Stimulated activated CD4-positive, alpha-beta T cell treated with anti-CD3 and anti-CD28 coated beads, Interleukin-12 subunit alpha, Interleukin-12 subunit beta, amount 100 ng/mL, for 4 hours (primary cell): ENCODE results near the gene SMOC1.
"Not testable (repeated sequence)": the region's sequence is repeated elsewhere in the genome, so short reads cannot be mapped to it uniquely, and the experiment has no call there.

ENCODE experiments used
- DNase-seq: peaks from one replicate; pipeline ENCODE4 v3.0.0-alpha.2; 2020

Gene SMOC1

DNA sequence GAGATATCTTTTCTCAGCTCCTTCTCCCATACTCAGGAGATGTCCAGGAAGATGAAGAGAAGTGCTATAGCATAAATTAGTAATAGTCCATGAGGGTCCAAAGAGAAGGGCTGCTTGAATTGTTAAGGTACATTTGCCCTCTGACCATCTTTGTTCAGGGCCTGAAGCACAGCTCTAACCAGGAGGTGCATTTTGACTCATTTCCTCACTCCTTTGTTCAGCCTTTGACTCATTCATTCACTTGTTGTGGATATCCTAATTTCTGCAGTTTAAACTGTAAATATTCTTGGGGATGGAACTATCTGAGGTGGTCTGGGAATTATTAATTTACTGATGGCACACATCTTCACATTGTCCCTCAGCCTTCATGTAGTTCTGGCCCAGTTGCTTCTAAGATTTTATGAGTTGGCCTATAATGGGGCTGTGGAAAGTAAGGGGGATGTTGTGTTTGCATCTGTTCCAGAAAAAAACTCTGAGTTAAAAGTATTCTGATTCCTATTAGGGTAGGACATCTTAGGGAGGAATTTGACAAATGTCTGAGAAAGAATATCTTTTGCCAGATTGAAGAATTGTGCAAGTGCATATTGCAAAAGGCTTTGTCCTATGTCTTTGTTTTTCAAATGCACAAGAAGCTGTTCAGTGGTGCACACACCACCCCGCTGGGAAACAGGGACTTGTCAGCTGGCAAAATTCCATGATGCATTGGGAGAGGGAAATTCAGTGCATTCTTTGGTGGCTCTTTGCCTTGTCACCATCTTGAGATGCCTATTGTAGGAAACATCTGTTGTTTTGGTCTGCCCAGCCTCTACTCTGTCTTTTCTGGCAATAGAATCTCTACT is 22.1 kb downstream of the SMOC1 start:
- no peak for DNase-seq

DNA sequence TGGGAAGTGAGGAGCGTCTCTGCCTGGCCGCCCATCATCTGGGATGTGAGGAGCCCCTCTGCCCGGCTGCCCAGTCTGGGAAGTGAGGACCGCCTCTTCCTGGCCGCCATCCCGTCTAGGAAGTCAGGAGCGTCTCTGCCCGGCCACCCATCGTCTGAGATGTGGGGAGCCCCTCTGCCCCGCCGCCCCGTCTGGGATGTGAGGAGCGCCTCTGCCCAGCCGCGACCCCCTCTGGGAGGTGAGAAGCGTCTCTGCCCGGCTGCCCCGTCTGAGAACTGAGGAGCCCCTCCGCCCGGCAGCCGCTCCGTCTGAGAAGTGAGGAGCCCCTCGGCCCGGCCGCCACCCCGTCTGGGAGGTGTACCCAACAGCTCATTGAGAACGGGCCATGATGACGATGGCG is 23.8 kb downstream of the SMOC1 start:
- DNase-seq = not testable (repeated sequence)

DNA sequence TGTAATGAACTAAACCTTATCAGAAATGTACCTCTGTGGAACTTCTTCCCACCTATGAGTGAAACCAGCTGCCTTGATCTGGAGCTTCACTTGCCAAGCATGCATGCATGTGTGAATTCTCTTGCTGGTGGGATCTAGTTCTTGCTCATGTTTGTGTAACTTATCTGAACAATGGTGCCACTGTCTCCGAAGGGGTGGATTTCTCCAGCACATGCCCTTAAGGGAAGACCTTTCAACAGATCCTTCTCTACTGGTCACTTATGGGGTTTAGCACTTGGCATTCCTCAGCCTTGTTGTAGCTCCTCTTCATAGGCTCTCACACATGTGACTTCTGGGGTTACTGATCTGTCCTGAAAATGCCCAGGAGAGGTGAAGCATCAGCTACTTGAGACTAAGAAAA is 25.0 kb downstream of the SMOC1 start:
- no peak for DNase-seq

DNA sequence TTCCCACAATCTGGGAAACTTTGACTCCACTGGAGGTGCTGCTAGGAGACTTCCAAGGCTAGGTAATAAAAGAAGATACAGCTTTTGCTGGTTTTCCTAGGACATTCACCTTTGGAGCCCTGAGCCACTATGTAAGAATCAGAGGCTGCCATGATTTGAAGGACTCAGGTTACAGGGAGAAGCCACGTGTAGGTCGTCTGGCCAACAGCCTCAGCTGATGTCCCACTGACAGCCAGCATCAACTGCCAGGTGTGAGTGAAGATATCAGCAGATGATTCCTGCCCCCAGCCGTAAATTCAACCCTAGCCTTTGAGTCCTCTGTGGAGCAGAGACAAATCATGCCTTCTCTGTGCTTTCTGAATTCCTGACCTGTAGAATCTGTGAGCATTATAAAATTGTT is 27.0 kb downstream of the SMOC1 start:
- DNase-seq = no peak

DNA sequence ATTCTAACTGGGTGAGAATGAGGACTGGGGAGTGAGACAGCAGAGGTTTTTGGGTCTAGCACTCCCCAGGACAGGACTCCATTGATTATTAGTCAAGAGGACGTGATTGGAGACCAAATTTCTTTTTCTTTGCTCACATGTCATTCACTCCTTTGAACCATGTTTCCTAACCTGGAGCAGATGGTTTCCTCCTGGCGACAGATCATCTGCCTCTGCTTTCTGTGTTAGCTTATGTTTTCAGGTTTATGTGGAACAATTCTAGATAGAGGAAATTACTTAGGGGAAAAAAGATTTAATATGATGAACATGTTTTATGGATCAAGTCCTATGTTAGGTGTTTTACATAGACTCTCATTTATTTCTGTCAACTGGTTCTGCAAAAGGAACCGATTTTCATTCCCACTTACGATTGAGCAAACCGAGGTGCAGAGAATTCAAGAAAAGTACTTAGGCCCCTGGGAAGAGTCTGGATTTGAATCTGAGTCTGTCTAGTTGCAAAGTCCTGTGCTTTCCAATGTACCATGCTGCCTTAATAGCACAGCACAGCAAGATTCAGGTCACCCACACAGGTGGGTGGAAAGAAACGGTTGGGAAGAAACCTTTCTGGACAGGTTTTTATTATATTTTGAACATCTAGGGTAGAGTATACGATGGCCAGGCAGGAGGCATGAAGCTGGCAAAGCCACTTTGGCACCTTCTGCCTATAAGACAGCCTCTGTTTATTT is 30.8 kb downstream of the SMOC1 start:
- DNase-seq = no peak

DNA sequence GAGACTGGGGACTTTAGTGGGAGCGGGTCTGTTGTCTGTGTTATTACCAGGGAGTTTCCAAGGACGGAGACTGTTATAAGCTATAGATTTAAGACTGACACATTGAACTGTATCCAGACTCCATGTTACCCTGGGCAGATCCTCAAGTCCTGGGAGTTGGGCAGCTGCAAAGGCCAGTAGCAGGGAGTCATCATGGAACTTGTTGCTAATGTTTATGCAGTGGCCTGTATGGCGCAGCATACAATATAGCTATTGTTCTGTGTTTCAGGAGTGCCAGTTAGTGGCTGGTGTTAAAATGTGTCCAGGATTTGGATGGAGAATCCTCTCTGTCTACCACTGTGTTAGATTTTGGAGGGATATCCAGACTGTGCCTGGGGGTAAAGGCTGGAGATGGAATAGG is 31.7 kb downstream of the SMOC1 start:
- no peak for DNase-seq

DNA sequence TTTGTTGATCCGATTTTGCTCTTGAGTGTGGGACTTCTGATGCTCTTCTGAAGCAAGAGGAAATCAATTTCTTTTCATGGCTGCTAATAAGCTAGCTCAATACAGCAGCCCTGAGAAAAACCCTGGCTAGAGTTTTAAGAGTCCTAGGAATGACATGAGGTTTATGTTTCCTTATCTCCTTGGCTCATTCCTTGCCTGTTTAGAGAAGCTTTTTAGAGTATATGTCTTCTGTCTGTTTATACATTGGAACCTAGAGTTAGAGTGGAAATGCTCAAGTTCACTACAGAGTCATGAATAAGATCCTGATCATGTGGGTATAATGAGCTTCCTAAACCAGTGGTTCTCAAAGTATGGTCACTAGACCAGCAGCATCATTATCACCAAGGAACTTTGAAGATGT is 34.5 kb downstream of the SMOC1 start:
- no peak for DNase-seq

DNA sequence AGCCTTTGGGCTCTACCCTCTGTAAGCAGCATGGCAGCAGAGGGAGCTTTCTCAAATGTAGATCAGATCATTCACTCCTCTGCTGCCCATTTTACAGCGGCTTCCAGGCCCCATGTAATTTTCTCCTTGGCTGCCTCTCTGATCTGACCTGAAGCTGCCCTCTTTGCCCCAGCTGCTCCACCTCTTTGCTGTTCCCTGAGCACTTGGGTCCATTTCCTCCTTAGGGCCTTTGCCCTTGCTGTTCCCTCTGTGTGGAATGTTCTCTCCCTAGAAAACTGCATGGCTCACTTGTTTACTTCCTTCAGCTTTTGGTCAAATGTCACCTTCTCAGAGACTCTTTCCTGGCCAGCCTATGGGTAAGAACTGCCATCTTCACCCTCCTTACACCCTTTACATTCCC is 37.2 kb downstream of the SMOC1 start:
- no peak for DNase-seq

DNA sequence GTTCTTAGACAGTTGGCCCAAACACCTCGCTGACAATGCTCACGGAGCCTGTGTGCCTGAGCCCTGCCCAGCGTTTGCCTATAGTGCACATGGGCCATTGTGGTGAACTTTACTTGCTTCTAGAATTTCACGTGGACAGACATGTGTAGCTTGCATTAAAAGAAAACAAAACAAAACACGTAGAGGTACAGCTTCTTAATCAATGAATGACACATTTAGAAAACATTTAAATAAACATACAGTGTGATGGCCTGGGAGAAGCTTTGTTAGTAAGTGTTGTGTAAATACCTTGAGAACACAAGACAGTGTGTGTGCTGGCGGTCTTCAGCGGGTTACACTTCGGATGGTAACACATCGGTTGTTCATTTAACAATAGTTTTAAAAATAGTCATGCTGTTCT is 38.1 kb downstream of the SMOC1 start:
- no peak for DNase-seq

DNA sequence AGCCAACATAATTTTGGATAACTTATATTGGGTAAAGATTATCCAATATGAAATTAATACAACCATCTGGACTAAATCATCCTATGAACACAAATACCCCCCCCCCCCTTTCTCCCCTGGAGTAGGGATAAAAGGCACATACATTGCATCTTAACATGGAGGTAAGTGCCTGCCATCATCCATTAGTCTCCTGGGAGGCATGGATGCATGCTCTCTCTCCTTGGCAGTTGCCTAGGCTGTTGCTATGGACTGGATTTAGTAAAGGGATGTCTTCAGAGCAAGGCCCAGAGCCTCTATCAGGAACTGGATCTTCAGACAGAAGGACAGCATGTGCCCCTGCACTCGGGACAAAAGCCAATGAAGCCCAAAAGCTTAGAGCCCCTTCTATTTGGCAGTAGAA is 40.6 kb downstream of the SMOC1 start:
- no peak for DNase-seq

DNA sequence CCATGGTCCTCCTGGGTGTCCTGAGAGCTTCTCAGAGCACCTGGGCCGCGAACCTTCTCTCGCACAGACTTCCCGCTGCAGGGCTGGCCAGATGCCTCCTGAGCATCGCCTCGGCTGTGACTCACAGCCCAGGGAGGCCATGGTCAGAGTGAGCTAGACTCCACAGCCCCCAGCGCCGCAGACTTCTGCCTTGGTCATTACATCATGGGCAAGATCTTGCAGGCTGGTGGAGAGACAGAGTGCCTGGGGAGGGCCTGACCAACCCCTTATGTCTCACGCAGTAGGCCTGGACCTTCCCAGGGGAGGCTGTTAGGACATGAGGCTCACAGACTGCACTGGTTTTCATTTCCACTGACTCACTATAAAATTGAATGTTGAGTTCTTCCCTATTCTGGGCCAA is 41.8 kb downstream of the SMOC1 start:
- DNase-seq = no peak

DNA sequence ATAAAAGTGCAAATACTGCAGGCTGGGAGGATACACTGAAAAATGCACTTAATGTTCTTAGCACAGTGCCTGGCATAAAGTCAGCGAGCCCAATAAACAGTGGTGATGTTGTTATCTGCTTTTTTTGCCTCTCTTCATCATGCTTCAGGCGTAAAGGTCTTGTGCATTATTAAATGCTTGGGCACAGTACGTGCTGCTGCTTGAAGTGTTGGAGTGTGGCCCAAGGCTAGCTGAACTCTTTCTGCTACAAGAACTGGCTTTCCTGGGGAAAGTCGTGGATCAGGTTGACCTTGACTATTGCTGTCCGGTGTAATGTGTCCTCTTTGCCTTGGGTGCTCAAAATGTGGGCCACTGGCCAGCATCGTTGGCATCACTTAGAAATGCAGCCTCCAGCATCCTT is 43.0 kb downstream of the SMOC1 start:
- no peak for DNase-seq

DNA sequence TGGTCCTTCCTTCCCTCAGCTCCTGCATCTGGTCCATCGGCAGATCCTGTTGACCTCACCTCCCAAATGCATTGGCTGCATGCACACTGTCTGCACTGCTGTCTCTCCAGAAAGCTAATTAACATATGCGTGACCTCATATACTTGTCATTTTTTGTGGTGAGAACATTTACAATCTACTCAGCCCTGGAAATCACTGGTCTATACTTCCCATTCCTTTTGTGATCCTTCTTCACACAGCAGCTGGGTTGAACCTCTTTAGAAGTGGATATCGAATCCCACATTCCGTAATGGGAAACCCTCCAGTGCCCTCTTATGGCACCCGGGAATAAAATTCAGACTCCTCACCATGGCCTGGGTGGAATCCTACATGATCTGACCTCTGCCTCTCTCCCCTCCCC is 45.0 kb downstream of the SMOC1 start:
- DNase-seq = no peak

DNA sequence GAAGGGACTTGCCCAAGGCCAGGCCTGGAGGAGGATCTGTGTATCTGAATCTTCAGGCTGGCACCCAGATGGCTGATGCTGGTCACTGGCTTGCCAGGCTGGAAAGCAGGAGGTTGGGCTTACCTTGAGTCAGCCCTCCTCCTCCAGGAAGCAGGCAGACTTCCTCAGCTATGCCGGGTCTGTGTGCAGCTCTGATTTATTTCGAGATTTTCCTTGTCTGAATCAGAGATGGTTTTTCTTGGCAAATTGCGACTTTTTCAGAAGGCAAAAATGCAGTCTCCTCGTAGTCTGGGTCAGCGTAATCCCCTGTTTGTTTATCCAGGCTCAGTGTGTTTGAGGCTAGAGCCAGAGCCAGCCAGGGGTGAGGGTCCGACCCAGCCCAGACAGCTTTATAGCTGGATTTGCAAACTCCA is 48.9 kb downstream of the SMOC1 start:
- DNase-seq = no peak

DNA sequence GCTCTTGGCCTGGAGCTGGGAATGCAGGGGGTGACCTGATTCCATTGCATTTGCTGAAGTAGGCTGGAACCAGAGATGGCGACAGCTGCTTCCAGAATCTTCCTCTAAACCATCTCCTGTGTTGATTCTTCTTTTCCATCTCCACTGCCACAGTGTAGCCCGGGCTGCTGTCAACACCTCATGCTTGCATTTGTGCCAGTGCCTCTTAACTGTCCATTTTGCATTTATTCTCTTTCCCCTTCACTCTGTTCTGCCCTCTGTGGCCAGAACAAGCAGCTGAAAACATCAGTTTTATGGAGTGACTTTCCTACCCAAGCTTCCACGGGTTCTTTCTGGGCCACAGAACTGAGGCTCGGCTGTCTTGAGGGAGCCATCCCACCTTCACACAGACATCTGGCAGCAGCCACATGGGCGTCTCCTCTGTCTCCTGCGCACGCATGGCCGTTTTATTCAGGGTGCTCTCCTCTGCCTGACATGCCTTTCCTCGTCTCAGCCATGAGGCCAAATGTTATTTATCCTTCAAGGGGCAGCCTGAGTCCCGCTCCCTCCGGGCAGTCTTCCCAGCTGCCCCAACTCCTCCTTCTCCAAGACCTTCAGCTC is 51.7 kb downstream of the SMOC1 start:
- no peak for DNase-seq

DNA sequence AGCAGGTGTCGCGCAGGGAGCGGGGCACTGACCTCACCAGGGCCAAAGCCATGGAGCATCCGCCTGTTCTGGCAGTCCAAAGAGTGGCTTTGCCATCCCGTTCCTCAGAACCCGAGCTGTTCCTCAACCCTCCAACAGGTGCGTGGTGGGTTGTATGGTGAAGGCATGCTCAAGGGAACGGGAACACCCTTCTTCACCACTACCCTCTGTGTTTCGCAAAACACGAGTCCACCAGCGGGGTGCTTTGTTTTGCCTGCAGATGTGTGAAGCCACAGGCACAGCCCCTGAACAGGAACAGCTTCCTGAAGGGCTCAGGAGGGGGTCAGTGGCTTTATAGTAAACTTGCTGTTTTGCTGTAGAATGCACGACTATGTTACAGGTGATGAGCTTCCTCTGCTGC is 52.7 kb downstream of the SMOC1 start:
- no peak for DNase-seq

DNA sequence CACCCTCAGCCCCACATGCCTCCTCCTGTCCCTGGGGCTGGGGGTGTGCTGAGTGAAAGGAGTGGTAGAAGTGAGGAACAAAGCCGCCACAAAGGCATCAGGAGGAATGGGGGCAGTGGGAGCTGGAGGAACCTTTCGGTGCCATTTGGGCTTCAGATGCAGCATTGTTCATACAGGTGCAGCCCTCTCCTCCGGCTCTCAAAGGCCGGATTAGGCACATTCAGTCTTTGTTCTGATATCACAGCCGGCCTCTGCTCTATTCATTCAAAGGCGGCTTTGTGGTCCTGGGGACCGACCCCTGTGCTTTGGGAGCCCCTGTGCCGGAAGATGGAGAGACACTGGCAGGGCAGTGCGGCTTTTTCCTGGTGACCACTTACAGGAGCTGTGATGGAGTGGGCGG is 53.2 kb downstream of the SMOC1 start:
- DNase-seq = no peak

DNA sequence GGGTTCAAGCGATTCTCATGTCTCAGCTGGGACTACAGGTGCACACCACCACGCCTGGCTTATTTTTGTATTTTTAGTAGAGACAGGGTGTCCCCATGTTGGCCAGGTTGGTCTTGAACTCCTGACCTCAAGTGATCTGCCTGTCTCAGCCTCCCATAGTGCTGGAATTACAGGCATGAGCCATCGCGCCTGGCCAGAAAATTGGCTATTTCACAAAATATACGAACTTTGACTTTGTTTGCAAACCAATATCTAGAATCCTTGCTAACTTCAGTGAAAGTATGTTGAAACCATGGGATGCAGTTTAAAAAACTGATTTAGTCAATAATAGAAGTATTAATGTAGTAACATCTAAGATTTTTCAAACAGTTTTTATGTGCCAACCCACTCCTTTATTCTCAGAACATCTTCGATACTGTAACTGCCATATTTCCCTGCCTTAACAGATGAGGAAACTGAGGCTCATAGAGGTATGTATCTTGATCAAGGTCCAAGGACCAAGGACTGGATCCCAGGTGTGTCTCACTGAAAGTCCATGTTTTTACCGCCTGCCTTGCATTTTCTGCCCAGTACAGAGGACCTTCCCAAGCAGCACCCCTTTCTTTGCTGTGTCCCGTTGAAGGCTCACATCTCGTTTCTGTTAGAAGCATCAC is 54.5 kb downstream of the SMOC1 start:
- no peak for DNase-seq

DNA sequence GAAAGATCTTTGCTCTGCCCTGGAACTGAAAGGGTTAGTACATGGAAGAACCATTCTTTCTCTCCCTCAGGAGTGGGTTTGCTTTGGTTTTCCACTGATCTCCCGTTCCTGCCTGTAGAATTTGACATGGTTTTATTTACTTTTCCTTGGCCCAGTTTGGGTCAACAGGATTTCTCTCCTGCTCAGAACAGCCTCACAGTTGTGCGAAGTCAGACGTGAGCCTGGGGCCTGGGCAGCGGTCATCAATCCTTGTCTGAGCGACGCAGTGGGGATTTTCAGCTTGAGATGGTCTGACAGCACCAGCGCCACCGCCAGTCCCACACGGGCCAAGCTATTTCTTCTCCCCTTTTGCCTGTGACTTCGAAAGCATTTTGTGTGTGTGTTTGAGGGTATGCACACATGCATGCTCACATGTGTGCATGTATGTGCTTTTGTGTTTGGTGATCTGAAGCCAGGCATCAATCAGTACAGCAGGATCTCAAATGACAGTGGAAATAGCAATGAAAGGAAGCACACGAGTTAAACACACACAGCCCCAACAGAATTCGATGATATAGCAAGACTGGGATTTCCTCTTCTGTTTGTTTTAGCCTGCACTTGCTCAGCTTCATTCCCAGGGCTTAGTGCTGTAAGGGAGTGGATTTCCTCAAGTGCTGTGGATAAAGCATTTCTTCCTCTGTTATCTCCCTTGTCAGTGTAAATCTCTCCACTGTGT is 58.3 kb downstream of the SMOC1 start:
- DNase-seq = no peak

DNA sequence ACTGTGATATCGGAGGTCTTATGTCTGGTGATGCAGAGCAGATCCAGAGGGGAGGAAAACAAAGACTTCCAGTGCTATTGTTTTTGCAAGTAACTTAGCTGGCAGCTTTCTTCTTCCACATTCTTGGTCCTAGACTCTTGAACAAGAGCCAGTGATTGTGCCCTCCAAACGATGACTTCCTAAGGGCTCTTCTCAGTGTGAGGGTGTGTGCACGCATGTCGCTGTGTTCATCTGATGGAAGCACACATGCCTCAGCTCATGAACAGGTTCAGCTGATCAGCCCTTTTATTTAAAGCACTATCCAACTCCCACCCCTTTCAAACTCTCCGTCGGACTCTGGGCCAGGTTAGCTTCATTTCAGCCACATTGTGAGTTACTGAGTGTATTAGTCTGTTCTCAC is 59.5 kb downstream of the SMOC1 start:
- DNase-seq = no peak

DNA sequence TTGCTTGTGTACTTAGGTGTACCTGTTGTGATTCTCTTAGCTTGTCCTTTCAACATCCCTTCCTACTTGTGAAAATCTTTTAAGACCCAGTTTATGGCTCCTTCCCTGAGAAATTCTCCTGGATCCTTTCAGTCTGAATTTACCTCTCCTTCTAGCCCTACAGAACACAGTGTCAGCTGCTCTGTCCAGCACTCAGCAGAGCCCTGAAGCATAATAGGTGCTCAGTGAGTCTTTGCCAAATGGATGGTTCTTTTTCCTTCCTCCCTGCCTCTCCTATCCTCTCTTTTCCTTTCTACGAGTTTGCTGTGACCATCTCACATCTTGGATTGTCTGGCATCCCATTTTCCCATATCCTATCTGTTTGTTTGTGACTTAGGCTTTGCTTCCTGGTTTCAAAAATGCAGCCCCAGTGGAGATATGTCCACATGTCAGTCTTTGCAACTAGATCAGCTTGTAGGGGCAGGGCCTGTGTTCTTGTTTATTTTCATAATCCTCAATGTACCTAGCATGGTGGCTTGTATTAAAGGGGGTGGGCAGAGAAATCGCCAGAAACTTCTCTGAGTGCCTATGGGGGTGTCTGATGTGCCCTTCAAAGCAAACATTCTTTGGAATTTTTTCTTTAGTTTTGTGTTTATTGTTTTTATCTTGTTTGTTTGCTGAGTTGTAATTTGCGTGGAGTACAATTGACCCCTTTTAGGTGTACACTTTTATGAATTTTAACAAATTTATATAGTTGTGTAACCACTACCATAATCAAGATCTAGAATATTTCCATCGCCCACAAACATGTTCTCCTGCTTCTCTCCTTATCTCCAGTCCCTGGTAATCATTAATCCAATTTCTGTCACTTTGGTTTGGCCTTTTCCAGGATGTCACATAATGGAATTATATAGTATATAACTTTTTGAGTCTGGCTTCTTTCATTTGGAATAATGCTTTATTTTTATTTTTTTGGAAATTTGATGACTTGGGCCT is 62.8 kb downstream of the SMOC1 start:
- no peak for DNase-seq
